Esophagus muscularis mucosa (tissue), 4 donors: ENCODE results near the gene HTRA2. TPM values are rescaled to one million over a fixed set of nuclear protein-coding genes. Genes with fewer than 3 reads are reported as not detected.

Source experiments
- DNase-seq: peaks from one replicate; pipeline ENCODE4 v3.0.0-alpha.2; 2017; ENCODE audit errors: extremely low spot score
- H3K27ac ChIP-seq, 4 donors: fragments of 200-600 bp; sonication (generic); replicated peaks in 1 of 4; 1 replicate in 3 of 4; 2 replicates in 1 of 4; pipeline ENCODE4 v1.5.1; 2016 to 2019; ENCODE audit warnings: mild to moderate bottlenecking in 1 of 4
- H3K27me3 ChIP-seq, 4 donors: fragments of 200-600 bp; sonication (generic); one replicate each; pipeline versions ENCODE4 v1.5.1 to v1.6.0; 2016 to 2019
- H3K36me3 ChIP-seq, 4 donors: fragments of 200-600 bp; sonication (generic); one replicate each; pipeline ENCODE4 v1.5.1; 2016 to 2019
- H3K4me1 ChIP-seq, 4 donors: fragments of 200-600 bp; sonication (generic); one replicate each; pipeline ENCODE4 v1.5.1; 2016 to 2019
- H3K4me3 ChIP-seq, 4 donors: fragments of 200-600 bp; sonication (generic); 1 replicate in 2 of 4; 2 replicates in 2 of 4; pipeline ENCODE4 v1.5.1; 2016 to 2019; ENCODE audit warnings: mild to moderate bottlenecking in 4 of 4, moderate library complexity in 1 of 4
- H3K9me3 ChIP-seq, 4 donors: fragments of 200-600 bp; sonication (generic); 1 replicate in 3 of 4; 2 replicates in 1 of 4; pipeline ENCODE4 v1.5.1; 2016 to 2019
- CTCF ChIP-seq, 3 experiments: fragments of 200-600 bp in 2 of 3; fragments of 450-650 bp in 1 of 3; sonication (generic) in 2 of 3; IDR thresholded peaks; one replicate each; pipeline ENCODE4 v1.5.1; 2017 to 2019; ENCODE audit warnings: antibody characterized with exemption in 3 of 3, mild to moderate bottlenecking in 2 of 3, moderate library complexity in 1 of 3
- EP300 ChIP-seq: sonication (generic); formaldehyde crosslinking; IDR thresholded peaks from one replicate; pipeline ENCODE4 v1.6.1; 2017; ENCODE audit warnings: antibody characterized with exemption
- POLR2A ChIP-seq: fragments of 450-650 bp; IDR thresholded peaks from one replicate; pipeline ENCODE4 v1.6.1; 2017; ENCODE audit warnings: antibody characterized with exemption, moderate library complexity, mild to moderate bottlenecking, low read depth
- POLR2AphosphoS5 ChIP-seq, 2 donors: sonication (generic); formaldehyde crosslinking; IDR thresholded peaks; one replicate each; pipeline ENCODE4 v1.6.1; 2017; ENCODE audit warnings: antibody characterized with exemption in 2 of 2
- WGBS: methylation state at CpG from one replicate; pipeline ENCODE4 v1.1.5; 2018; 5-methylcytosine and 5-hydroxymethylcytosine counted together
- intact Hi-C: fragments of 100-400 bp; cut with DNase I; formaldehyde crosslinking; loops from one replicate; pipeline ENCODE4 v1.15.1; 2023
- total RNA-seq, 4 donors: library from RNA; depleted of rRNA; stranded (reverse); fragments of >200 nt; gene quantifications; one replicate each; pipeline versions ENCODE4 v1.1.0 to v1.2.1, GENCODE V29; 2016

The HTRA2 gene
- total RNA-seq, 4 donors from 2014 or later = 29.7 to 37.9 (median 31.9) TPM

DNA sequence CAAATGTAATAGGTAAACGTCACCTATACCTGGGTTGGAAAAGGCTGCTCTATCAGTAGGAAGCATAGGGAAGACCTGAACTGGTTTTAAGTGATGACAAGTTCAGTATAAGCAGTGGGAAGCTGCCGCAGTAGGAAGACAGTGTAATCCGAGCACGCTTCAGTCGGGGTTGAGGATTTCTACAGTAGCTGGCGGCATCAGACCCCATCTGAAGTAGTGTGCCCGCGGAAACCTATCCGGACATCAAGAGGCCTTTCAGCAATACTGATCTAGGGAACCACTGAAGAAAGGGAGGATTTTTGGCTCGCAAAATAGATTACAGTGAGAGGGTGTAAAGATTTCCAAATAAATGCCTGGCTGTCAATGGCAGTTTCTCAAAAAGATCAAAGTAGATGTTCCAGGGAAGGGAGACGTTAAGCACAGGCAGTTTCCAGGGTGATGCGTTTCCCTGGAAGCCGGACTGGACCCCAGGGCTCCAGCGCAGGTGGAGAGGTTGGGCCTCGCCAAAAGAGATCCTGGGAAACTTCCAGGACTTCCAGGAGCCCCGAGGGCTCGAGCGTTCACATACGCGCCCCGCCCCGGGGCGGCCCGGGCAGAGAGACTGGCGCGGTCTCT lies 18.7 kb downstream of the HTRA2 start:
- Histone ChIP-seq H3K36me3 (no peaks in the 10 kb centered on the region), H3K27ac (peak overlapping the region; percentile 77 to 84 (median 78)), H3K9me3 (no peaks in the 10 kb centered on the region), H3K27me3 (no peaks in the 10 kb centered on the region), H3K4me3 (peak overlapping the region; percentile 64 to 68 (median 66)), H3K4me1 (peaks cover 11 to 38% (median 31%) of the 10 kb centered on the region in 4 donors)
- TF ChIP-seq POLR2A (no peak), EP300 (no peak), CTCF (IDR thresholded peaks at IDR 0.05) (no peak), POLR2AphosphoS5 (IDR thresholded peaks at IDR 0.05) (no peak)
- intact Hi-C loops = no loop called here
- no peak for DNase-seq
- WGBS = 16% methylated on average over 25 of the region's 26 CpGs

- Histone ChIP-seq H3K9me3 (no peaks in the 10 kb centered on the region), H3K4me3 (peak overlapping the region; percentile 64 to 68 (median 66)), H3K36me3 (no peaks in the 10 kb centered on the region), H3K4me1 (peaks cover 11 to 46% (median 38%) of the 10 kb centered on the region in 4 donors), H3K27ac (peak overlapping the region; percentile 77 to 84 (median 78)), H3K27me3 (no peaks in the 10 kb centered on the region)
- no peak for DNase-seq
- 14% methylated on average over 52 of the region's 85 CpGs for WGBS
- no peak for TF ChIP-seq EP300
- peak in 1 of 3 experiments; percentile 9 for TF ChIP-seq CTCF (IDR thresholded peaks at IDR 0.05)
- peak in 1 of 2 donors; percentile 32 for TF ChIP-seq POLR2AphosphoS5 (IDR thresholded peaks at IDR 0.05)
- intact Hi-C loops = no loop called here
Measured at GRCh38 chr2:74548900-74549826, 19.4 kb downstream of the HTRA2 start.

DNA sequence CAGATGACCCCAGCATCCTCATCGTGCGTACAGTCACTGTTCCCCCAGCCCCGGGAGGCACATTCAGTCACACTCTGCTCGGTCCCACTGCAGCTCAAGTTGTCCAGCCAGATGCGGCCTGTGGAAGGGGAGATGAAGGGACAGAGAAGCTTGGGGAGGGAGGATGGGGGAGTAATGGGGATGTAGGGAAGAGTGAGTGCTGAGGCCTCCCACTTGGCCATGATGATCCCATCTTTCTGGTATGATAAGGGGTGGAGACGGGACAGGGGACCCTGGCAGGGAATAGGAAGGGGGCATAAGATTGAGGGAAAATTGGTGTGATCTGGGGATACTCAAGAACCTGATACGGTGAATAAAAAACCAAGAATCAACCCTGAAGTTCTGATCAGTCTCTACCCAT lies 20.5 kb downstream of the HTRA2 start:
- intact Hi-C loops = no loop called here
- Histone ChIP-seq H3K27ac (no peak overlapping the region), H3K27me3 (no peaks in the 10 kb centered on the region), H3K9me3 (no peaks in the 10 kb centered on the region), H3K4me3 (no peak overlapping the region), H3K4me1 (peaks cover 12 to 53% (median 44%) of the 10 kb centered on the region in 4 donors), H3K36me3 (no peaks in the 10 kb centered on the region)
- DNase-seq = no peak
- 93% methylated on average over 7 of the region's 7 CpGs for WGBS
- TF ChIP-seq POLR2AphosphoS5 (IDR thresholded peaks at IDR 0.05) (no peak), CTCF (IDR thresholded peaks at IDR 0.05) (no peak), POLR2A (no peak), EP300 (no peak)

DNA sequence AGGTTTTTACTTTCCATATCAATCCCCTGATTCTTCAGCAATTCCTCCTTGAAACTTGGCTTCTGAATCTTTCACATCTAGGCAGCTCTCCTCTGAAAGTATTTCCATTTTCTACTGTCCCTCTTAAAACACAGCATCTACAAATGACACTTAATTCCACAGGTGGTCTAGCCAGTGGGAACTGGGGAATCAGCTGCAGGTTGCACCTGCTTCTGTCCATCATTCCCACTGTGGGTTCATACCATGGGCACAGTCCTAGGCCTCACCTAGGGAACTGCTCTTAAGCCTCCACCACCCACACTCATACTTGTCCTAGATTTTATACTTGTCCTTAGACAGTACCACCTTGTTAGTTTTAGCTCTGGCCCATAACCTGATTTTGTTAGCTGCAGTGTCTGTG lies 21.8 kb downstream of the HTRA2 start:
- H3K9me3 ChIP-seq = no peaks in the 10 kb centered on the region
- peaks cover 19 to 60% (median 52%) of the 10 kb centered on the region in 4 donors for H3K4me1 ChIP-seq
- DNase-seq = no peak
- no peak for TF ChIP-seq POLR2AphosphoS5 (IDR thresholded peaks at IDR 0.05)
- TF ChIP-seq POLR2A = no peak
- no peak for TF ChIP-seq EP300
- TF ChIP-seq CTCF (IDR thresholded peaks at IDR 0.05) = no peak
- no peak overlapping the region for H3K4me3 ChIP-seq
- no peaks in the 10 kb centered on the region for H3K27me3 ChIP-seq
- intact Hi-C loops = no loop called here
- no peak overlapping the region for H3K27ac ChIP-seq
- H3K36me3 ChIP-seq = peaks cover 0 to 7% (median 3%) of the 10 kb centered on the region in 4 donors
